Measurements from ENCODE around the gene KCND3. TPM values are rescaled to one million over a fixed set of nuclear protein-coding genes. Genes with fewer than 3 reads are reported as not detected.

KCND3 gene
- total RNA-seq, 1 experiment from 2014 or later: 0.10 TPM

GRCh38 chr1:111968511-111968910, 21.0 kb downstream of the KCND3 start:
- no peak for DNase-seq
- Histone ChIP-seq H3K9me3 (no peaks in the 10 kb centered on the region), H3K27me3 (peaks cover 12% of the 10 kb centered on the region), H3K36me3 (no peaks in the 10 kb centered on the region), H3K4me3 (no peak overlapping the region)

GRCh38 chr1:111967886-111968285, 21.6 kb downstream of the KCND3 start:
- Histone ChIP-seq H3K36me3 (no peaks in the 10 kb centered on the region), H3K27me3 (peaks cover 6% of the 10 kb centered on the region), H3K9me3 (no peaks in the 10 kb centered on the region), H3K4me3 (no peak overlapping the region)
- DNase-seq: no peak

DNA sequence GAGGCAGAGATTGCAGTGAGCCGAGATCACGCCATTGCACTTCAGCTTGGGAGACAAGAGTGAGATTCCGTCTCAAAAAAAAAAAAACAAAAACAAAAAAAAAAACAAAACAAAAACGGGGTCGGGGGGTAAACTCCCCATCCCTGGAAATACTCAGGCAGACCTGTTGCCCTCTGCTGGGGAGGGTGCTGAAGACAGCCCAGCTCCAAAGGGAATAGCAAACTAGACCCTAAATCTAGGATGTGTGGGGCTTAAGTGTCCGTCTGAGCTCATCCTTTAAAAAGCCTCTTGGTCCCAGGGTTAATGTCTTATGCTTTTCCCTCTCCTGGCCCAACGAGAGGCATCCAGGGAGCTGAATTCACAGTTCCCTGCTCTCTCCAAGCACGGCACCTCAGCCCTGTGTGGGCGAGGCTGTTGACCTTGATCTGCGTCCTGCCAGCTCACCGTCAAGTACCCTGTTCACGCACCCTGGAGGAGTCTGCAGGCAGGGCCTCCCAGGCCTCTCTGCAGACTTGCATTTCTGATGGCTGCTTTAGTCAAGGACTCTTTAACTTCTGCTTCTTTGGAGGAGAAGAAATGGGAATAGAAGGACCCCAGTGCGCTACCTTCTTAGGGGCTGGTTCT, 22.3 kb downstream of the KCND3 start:
- H3K4me3 ChIP-seq: no peak overlapping the region
- no peaks in the 10 kb centered on the region for H3K36me3 ChIP-seq
- H3K27me3 ChIP-seq: no peaks in the 10 kb centered on the region
- H3K9me3 ChIP-seq: no peaks in the 10 kb centered on the region
- DNase-seq: no peak

DNA sequence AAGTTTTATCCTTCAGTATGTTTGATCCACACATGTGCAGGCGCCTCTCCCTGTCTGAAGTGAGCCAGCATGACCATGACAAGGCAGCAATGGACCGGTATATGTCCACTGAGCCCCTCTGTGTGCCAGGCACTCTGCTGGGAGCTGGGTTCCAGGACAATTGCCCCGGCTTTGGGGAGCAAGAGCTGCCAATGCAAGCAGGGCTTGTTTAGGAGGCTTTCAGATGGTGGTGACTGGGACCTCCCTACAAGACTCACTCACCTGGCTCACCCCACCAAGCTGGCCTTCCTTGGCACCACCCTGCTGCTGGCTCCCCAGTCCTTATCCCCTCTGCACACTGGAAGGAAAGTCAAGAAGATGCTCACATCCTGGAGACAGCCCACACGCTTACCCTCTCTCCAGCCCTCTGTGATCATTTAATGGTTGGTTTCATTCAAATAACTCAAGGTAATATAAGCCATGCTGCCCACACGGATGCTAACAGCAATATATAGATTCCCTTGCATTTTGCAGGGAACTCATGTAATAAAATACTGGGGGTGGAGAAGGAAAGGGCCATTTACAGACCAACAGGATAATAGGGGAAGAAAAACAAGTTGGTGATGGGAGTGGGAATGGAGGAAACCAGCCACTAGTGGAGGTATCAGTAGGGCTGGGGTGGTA, 23.6 kb downstream of the KCND3 start:
- Histone ChIP-seq H3K36me3 (no peaks in the 10 kb centered on the region), H3K9me3 (no peaks in the 10 kb centered on the region), H3K4me3 (no peak overlapping the region), H3K27me3 (no peaks in the 10 kb centered on the region)
- DNase-seq: no peak

DNA sequence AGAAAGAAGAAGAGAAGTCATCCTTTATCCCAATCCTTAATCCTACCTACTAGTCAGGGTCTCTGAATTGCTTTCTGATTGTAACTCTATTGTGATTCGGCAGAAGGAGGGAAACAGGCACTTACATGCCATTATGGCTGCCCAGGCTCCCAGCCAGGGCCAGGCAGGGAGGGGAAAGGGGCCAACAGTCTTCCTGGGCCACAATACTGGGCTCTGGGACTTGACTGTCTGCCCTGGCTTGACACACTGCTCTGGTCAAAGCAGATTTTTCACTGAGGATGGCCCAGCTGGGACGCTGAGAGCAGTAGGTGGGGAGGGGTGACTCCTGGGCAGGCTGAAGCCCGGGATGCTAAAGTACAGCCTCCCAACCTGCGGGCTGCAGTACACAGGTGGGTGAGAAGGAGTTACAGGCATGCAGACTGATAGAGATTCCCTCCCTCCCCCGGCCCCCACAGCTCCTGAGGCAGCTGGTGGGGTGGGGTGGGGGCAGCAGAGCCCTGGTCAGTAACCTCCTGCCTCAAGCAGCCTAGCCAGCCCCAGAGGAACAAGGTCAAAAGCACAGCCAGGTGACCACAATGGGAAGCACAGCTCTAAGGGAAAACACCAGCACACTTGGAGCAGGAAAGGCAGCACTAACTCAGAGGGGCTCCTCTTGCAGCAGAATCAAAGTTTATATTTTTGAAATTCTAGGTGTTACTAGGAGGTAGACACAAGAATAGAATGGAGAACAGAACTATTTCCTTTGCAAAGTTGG, 25.3 kb downstream of the KCND3 start:
- no peak overlapping the region for H3K4me3 ChIP-seq
- no peak for DNase-seq
- no peaks in the 10 kb centered on the region for H3K36me3 ChIP-seq
- no peaks in the 10 kb centered on the region for H3K9me3 ChIP-seq
- no peaks in the 10 kb centered on the region for H3K27me3 ChIP-seq

DNA sequence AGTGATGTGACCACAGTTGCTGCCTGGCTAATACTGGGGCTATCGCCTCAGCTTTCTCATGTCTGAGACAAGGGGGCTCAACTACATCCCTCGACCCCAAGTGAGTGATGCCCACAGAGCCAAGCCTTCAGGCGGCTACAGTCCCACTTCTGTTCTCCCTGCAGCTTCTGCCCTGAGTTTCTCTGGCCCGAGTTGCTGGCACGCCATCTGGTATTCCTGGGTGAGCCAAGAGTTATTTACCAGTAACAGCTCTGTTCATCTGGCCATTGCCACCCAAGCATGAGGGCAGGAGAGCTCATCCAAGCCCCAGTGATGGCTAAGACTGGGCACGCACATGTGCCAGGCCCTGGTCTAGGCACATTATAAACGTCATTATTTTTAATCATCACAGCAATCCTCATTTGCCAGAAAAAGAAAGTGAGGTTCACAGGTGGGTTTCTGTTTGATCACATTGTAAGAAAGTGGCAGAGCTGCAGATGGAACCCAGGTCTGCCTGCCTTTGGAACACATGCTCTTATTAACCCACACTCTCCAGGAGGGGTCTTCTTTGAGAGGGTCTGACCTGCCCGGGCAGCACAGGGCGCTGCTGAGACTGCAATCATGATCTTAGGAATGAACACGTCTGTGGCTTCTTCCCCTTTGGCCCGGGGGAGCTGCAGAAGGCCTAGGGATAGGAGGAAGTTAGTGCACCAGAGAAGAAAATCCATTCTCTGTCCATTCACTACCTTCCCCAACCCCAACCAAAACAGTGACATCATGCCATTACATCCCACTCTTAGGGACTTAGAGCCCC, 27.5 kb downstream of the KCND3 start:
- H3K27me3 ChIP-seq: no peaks in the 10 kb centered on the region
- H3K36me3 ChIP-seq: no peaks in the 10 kb centered on the region
- no peaks in the 10 kb centered on the region for H3K9me3 ChIP-seq
- H3K4me3 ChIP-seq: no peak overlapping the region
- no peak for DNase-seq

- Histone ChIP-seq H3K36me3 (no peaks in the 10 kb centered on the region), H3K27me3 (no peaks in the 10 kb centered on the region), H3K9me3 (no peaks in the 10 kb centered on the region), H3K4me3 (no peak overlapping the region)
- DNase-seq: no peak
These were observed 28.5 kb downstream of the KCND3 start for GRCh38 chr1:111961016-111961415.

GRCh38 chr1:111959436-111959835, 30.0 kb downstream of the KCND3 start:
- Histone ChIP-seq H3K36me3 (no peaks in the 10 kb centered on the region), H3K9me3 (no peaks in the 10 kb centered on the region), H3K4me3 (no peak overlapping the region), H3K27me3 (no peaks in the 10 kb centered on the region)
- no peak for DNase-seq

DNA sequence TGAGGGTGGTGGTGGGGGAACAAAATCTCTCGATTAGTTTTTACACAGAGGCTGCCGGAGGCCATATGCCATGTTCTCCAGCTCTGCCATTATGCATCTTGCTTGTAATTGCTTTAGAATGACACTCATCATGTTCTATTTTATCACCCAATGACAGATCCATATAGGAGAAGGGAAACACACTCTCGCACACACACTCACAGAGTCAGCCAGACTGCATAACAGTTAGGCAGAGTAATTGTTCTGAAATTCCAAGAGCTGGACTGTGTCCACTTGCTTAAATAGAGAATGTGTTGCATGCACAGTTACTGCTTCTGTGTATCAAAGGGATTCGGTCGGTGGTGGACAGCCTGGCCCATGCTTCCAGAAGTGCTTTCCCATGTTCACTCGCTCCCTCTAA, 30.6 kb downstream of the KCND3 start:
- Histone ChIP-seq H3K9me3 (no peaks in the 10 kb centered on the region), H3K27me3 (no peaks in the 10 kb centered on the region), H3K4me3 (no peak overlapping the region), H3K36me3 (no peaks in the 10 kb centered on the region)
- no peak for DNase-seq

GRCh38 chr1:111958075-111958474, 31.4 kb downstream of the KCND3 start:
- DNase-seq: no peak
- H3K9me3 ChIP-seq: no peaks in the 10 kb centered on the region
- no peak overlapping the region for H3K4me3 ChIP-seq
- no peaks in the 10 kb centered on the region for H3K36me3 ChIP-seq
- H3K27me3 ChIP-seq: no peaks in the 10 kb centered on the region

DNA sequence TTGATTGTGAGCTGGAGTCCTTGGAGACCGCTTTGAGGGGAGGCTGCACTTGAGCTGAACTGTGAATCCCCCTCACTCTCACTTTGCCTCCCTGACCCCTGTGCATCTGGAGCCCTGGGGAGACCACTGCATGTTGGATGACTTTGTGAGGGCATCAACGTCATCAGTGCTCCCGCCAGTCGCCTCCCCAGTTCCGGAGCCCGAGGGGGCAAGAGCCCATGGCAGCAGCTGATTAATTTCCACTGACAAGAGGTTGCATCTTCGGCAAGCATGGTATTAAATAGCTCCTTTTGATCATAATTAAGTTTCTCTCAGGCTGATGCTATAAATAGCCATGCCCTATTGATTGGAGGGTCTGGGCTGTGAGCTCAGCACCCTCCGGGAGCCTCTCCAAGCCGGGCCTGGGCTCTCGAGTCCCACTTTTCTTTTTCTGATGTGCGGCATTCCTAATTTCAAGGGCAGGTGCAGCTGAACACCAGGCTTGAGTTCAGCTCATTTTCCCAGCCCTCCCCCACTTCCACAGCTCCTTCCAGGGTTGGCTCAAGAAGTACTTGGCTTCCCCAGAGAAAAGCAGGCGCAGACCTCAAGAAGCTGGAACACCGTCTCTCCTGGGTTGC, 33.2 kb downstream of the KCND3 start:
- no peaks in the 10 kb centered on the region for H3K36me3 ChIP-seq
- H3K27me3 ChIP-seq: no peaks in the 10 kb centered on the region
- no peak overlapping the region for H3K4me3 ChIP-seq
- DNase-seq: no peak
- no peaks in the 10 kb centered on the region for H3K9me3 ChIP-seq

GRCh38 chr1:111955755-111956154, 33.7 kb downstream of the KCND3 start:
- no peaks in the 10 kb centered on the region for H3K9me3 ChIP-seq
- no peaks in the 10 kb centered on the region for H3K27me3 ChIP-seq
- DNase-seq: no peak
- no peaks in the 10 kb centered on the region for H3K36me3 ChIP-seq
- no peak overlapping the region for H3K4me3 ChIP-seq

- no peak overlapping the region for H3K4me3 ChIP-seq
- no peaks in the 10 kb centered on the region for H3K9me3 ChIP-seq
- no peaks in the 10 kb centered on the region for H3K27me3 ChIP-seq
- no peak for DNase-seq
- no peaks in the 10 kb centered on the region for H3K36me3 ChIP-seq
These were observed 35.7 kb downstream of the KCND3 start for GRCh38 chr1:111953797-111954196.

DNA sequence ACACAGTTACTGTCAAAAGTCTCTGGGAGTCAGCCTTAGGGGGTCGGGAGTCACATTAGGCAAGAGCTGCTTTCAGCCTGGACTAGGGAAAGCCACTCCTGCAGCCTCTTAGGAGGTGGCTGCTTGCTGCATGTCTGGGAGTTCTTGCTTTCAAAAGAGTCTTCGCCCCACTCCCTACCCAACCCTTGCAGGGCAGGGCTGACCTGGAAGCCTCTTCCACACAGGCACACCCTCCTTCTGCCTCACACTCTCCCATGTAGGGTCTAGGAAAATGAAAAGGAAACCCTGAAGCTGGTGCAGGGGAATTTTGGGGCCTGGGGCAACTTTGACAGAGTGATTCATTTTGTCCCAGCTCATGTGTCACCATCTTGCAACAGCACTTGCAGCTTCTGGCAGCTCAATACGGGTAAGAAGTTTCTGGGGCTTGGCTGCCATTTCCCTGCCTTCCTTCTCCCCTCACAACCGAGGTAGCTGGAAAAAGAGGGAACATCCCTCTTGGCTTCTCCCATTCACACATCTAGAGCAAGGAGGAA, 37.3 kb downstream of the KCND3 start:
- Histone ChIP-seq H3K36me3 (no peaks in the 10 kb centered on the region), H3K27me3 (no peaks in the 10 kb centered on the region), H3K9me3 (no peaks in the 10 kb centered on the region), H3K4me3 (no peak overlapping the region)
- no peak for DNase-seq

DNA sequence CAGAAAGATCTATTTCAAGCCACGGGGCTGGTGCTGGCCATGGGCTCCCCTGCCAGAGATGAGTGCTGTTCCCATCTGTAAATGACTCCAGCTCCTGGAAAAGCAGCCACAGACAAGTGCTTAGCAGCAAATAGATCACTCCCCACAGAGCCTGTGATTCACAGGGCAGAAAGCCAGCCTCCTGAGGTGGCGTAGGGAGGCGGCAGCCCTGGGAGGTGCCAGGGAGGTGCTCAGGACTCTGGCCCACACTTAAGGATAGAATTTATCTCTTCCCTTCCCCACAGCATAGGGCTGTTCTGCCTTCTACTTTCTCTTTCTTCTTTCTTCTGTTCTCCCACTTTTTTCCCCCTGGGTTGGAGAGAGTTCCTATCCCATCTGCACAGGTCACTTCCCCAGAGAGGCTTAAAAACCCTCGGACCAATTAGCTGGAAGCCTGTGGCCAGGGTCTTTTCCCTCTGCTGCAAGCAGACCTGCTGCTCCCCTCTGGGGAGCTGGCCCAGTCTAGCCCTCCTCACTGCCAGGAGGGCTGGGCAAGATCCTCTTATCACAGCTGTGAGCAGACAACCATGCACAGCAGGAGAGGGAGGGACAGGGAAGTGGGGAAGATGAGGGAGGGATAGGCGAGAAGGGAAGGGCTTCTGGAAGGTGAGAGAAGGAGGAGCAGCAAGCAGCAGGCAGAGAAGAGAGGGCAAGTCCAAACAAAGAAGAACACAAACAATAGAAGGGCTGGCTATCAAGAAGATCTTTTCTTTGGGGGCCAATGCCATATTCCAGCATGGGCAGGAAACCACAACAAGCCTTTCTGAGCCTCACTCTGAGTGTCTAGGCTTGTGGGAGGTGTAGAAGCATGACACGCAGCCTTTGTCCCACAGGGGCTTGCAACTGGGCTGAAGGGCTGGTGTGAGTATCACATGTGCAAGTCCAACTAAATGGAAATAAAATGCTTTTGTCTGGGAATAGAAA, 41.0 kb downstream of the KCND3 start:
- no peak overlapping the region for H3K4me3 ChIP-seq
- H3K9me3 ChIP-seq: no peaks in the 10 kb centered on the region
- no peaks in the 10 kb centered on the region for H3K36me3 ChIP-seq
- no peaks in the 10 kb centered on the region for H3K27me3 ChIP-seq
- DNase-seq: peak; percentile 91
